HepG2 (cell line): ENCODE measurements around the gene DSTYK. TPM values are rescaled to one million over a fixed set of nuclear protein-coding genes. Genes with fewer than 3 reads are reported as not detected.

ENCODE experiments used
- ATAC-seq: fragments of 200-7000 bp; cut with Tn5 transposase; 3 replicates; pipeline ENCODE4 v1.9.1; 2020; ENCODE audit warnings: mild to moderate bottlenecking, moderate library complexity
- BruUV-seq: library from RNA; stranded (reverse); fragments of 400-500 nt; replicated peaks from 2 replicates; lab custom pipeline; 2021; lab: Mats Ljungman, UMichigan
- CTCF ChIA-PET: fragments of 300-600 bp; formaldehyde crosslinking; extraction: SDS; loops from one replicate; lab custom pipeline; 2021; ENCODE audit warnings: low total read pairs, inconsistent platforms, low intra/inter-chr PET ratio; lab: Yijun Ruan, JAX
- POLR2A ChIA-PET: fragments of 350-600 bp; sonication (Branson Sonifier 250); formaldehyde crosslinking; loops from one replicate; lab custom pipeline; 2020; ENCODE audit warnings: antibody characterized with exemption, inconsistent platforms; lab: Yijun Ruan, JAX
- DNase-seq: peaks from one replicate; pipeline ENCODE4 v3.0.0-alpha.2; 2015; ENCODE audit warnings: low spot score
- FAIRE-seq: peaks from 3 replicates; lab custom pipeline; 2011; peaks lifted over from hg19 to GRCh38; lab: Jason Lieb, UNC
- H2AFZ ChIP-seq: one replicate; pipeline ENCODE4 v1.6.1; 2011; ENCODE audit warnings: low read length, inconsistent platforms
- H3K27ac ChIP-seq: fragments of 300-600 bp; 3 replicates; pipeline ENCODE4 v1.8.0; 2011; ENCODE audit warnings: mixed run types, mild to moderate bottlenecking, mixed read lengths, low read length, inconsistent platforms; ENCODE audit not compliant: insufficient read depth; ENCODE audit errors: extremely low read length
- H3K27me3 ChIP-seq, 2 experiments: fragments of 200-600 bp in 1 of 2; 2 replicates in 1 of 2; 3 replicates in 1 of 2; pipeline versions ENCODE4 v1.6.0 to v1.8.0; 2011; ENCODE audit warnings: low read length in 2 of 2, mild to moderate bottlenecking in 2 of 2, moderate library complexity in 2 of 2, inconsistent platforms in 1 of 2; ENCODE audit not compliant: insufficient read depth in 2 of 2, control insufficient read depth in 1 of 2
- H3K36me3 ChIP-seq, 2 experiments: fragments of 200-600 bp in 1 of 2; replicated peaks in 1 of 2; 2 replicates in 1 of 2; 3 replicates in 1 of 2; pipeline versions ENCODE4 v1.5.1 to v1.8.0; 2011; ENCODE audit warnings: low read length in 2 of 2, inconsistent platforms in 1 of 2; ENCODE audit not compliant: insufficient read depth in 2 of 2, control insufficient read depth in 1 of 2
- H3K4me1 ChIP-seq: 2 replicates; pipeline ENCODE4 v1.5.1; 2012; ENCODE audit warnings: low read length, inconsistent platforms; ENCODE audit not compliant: insufficient read depth
- H3K4me2 ChIP-seq: 2 replicates; pipeline ENCODE4 v1.6.0; 2011; ENCODE audit warnings: low read depth, low read length, inconsistent platforms
- H3K4me3 ChIP-seq, 3 experiments: fragments of 200-600 bp in 1 of 3; sonication (generic), shearing (Covaris generic) in 1 of 3; replicated peaks in 1 of 3; 2 replicates each; pipeline ENCODE4 v1.5.1; 2011 to 2016; ENCODE audit warnings: low read length in 3 of 3, inconsistent platforms in 2 of 3, low read depth in 2 of 3, mild to moderate bottlenecking in 2 of 3, control low read depth in 1 of 3, mixed read lengths in 1 of 3; ENCODE audit not compliant: insufficient read depth in 1 of 3
- H3K79me2 ChIP-seq: one replicate; pipeline ENCODE4 v1.6.1; 2011; ENCODE audit warnings: low read length, inconsistent platforms; ENCODE audit not compliant: insufficient read depth
- H3K9ac ChIP-seq: 2 replicates; pipeline ENCODE4 v1.6.0; 2011; ENCODE audit warnings: mild to moderate bottlenecking, low read depth, low read length, inconsistent platforms; ENCODE audit not compliant: insufficient read depth
- H3K9me3 ChIP-seq: 2 replicates; pipeline ENCODE4 v1.5.1; 2012; ENCODE audit warnings: mild to moderate bottlenecking, low read length
- H4K20me1 ChIP-seq: 2 replicates; pipeline ENCODE4 v1.6.0; 2011; ENCODE audit warnings: inconsistent platforms, mild to moderate bottlenecking, low read length, moderate library complexity; ENCODE audit not compliant: insufficient read depth
- BRCA1 ChIP-seq: sonication (generic); formaldehyde crosslinking; IDR thresholded peaks from 2 replicates; pipeline ENCODE4 v1.4.0; 2020; ENCODE audit warnings: missing genetic modification reagents
- GABPB1 ChIP-seq: IDR thresholded peaks from 2 replicates; pipeline ENCODE4 v1.6.1; 2016; ENCODE audit warnings: mild to moderate bottlenecking, missing genetic modification reagents, moderate library complexity, missing compliant biosample characterization
- HNF4G ChIP-seq, 2 experiments: sonication (generic) in 1 of 2; formaldehyde crosslinking in 1 of 2; IDR thresholded peaks; 2 replicates each; pipeline versions ENCODE4 v1.4.0 to v1.6.1; 2011 to 2020; ENCODE audit warnings: borderline replicate concordance in 2 of 2, low read depth in 2 of 2, mild to moderate bottlenecking in 2 of 2, low read length in 1 of 2, missing genetic modification reagents in 1 of 2, moderate library complexity in 1 of 2
- HOXA5 ChIP-seq: sonication (generic); formaldehyde crosslinking; IDR thresholded peaks from 2 replicates; pipeline ENCODE4 v1.4.0; 2020; ENCODE audit warnings: missing genetic modification reagents
- HOXD1 ChIP-seq: sonication (generic); formaldehyde crosslinking; IDR thresholded peaks from 2 replicates; pipeline ENCODE4 v1.5.0; 2020; ENCODE audit warnings: missing genetic modification reagents
- JDP2 ChIP-seq: sonication (generic); formaldehyde crosslinking; IDR thresholded peaks from 2 replicates; pipeline ENCODE4 v1.8.1; 2022; ENCODE audit warnings: missing genetic modification reagents, borderline replicate concordance
- MAF1 ChIP-seq: sonication (generic); formaldehyde crosslinking; IDR thresholded peaks from 2 replicates; pipeline ENCODE4 v1.5.0; 2020; ENCODE audit warnings: missing genetic modification reagents, borderline replicate concordance
- MXD1 ChIP-seq: sonication (generic); formaldehyde crosslinking; IDR thresholded peaks from 2 replicates; pipeline ENCODE4 v1.4.0; 2020; ENCODE audit warnings: mild to moderate bottlenecking, missing genetic modification reagents
- MYC ChIP-seq: sonication (generic); formaldehyde crosslinking; IDR thresholded peaks from 2 replicates; pipeline ENCODE4 v1.9.0; 2021; ENCODE audit warnings: missing genetic modification reagents, borderline replicate concordance
- NR0B2 ChIP-seq: sonication (generic); formaldehyde crosslinking; IDR thresholded peaks from 2 replicates; pipeline ENCODE4 v1.4.0; 2020; ENCODE audit warnings: mild to moderate bottlenecking, missing genetic modification reagents
- TFAP4 ChIP-seq: sonication (generic); IDR thresholded peaks from 2 replicates; pipeline ENCODE4 v1.6.1; 2016; ENCODE audit warnings: low read depth, borderline replicate concordance
- TIGD3 ChIP-seq: sonication (generic); formaldehyde crosslinking; IDR thresholded peaks from 2 replicates; pipeline ENCODE4 v1.5.1; 2020; ENCODE audit warnings: mild to moderate bottlenecking, missing genetic modification reagents, borderline replicate concordance
- ZFP1 ChIP-seq: IDR thresholded peaks from 2 replicates; pipeline ENCODE4 v1.6.1; 2016
- ZMYM3 ChIP-seq: sonication (generic); formaldehyde crosslinking; IDR thresholded peaks from 2 replicates; pipeline ENCODE4 v1.5.1; 2020; ENCODE audit warnings: mild to moderate bottlenecking, missing genetic modification reagents
- ZNF205 ChIP-seq: IDR thresholded peaks from 2 replicates; pipeline ENCODE4 v1.6.1; 2018; ENCODE audit warnings: missing biosample characterization, missing genetic modification reagents
- WGBS: methylation state at CpG from one replicate; pipeline ENCODE4 v1.1.6; 2017; ENCODE audit warnings: low lambda C conversion rate; 5-methylcytosine and 5-hydroxymethylcytosine counted together
- in situ Hi-C: cut with HindIII; loops from 2 replicates; pipeline ENCODE4 v1.10.0; 2017; ENCODE audit warnings: low pct_unique_long_range_greater_than_20kb; ENCODE audit not compliant: extremely low pct_ligation_motif_present
- intact Hi-C: fragments of 100-400 bp; cut with micrococcal nuclease; formaldehyde crosslinking; loops from one replicate; pipeline ENCODE4 v1.10.0; 2022; ENCODE audit not compliant: unreplicated experiment
- polyA plus RNA-seq, 8 experiments: library from polyadenylated mRNA; depleted of rRNA in 3 of 8; stranded (reverse) in 7 of 8; unstranded in 1 of 8; fragments of >200 nt; fragmentation: Illumina TruSeq in 4 of 8; extraction: Trizol in 4 of 8; gene quantifications; 2 replicates each; pipeline versions ENCODE4 v1.2.1 to v1.2.3, GENCODE V29; 2011 to 2016; ENCODE audit warnings: low read depth in 4 of 8, missing spikeins in 1 of 8, mixed read lengths in 1 of 8; ENCODE audit not compliant: insufficient read depth in 1 of 8
- total RNA-seq, 5 experiments: library from RNA; depleted of rRNA; stranded (reverse); fragments of >200 nt; fragmentation: Illumina TruSeq; extraction: Trizol; gene quantifications; 2 replicates each; pipeline ENCODE4 v1.2.3, GENCODE V29; 2016; ENCODE audit warnings: low read depth in 1 of 5
- TF ChIP-seq, protein P1 (sequence below): sonication (generic); formaldehyde crosslinking; IDR thresholded peaks from 2 replicates; pipeline ENCODE4 v1.4.0; 2020; ENCODE audit warnings: mild to moderate bottlenecking, low read depth, missing genetic modification reagents

DSTYK gene
- total and polyA plus RNA-seq, 2 of the 13 experiments (the other 11 are each of a cell fraction or from before 2014, with no cell fraction given) = 2.6 to 4.8 TPM

DNA sequence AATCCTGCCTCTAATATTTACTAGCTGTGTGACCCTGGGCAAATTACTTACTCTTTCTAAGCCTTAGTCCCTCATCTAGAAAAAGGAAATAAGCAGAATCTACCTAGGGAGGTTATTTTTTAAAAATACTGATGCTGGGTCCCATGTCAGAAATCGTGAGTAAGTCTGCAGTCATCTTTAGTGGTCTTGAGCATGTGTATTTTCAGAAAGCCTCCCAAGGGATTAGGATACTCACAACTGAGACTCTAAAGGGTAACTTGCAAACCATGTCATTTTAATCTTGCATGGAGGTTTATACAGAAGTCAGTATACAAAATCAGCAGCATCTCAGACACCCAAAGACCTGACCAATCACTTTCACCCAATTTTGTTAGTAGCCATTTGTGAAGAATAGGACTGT, 43.2 kb downstream of the DSTYK start:
- FAIRE-seq (no peak), DNase-seq (no peak), ATAC-seq (no peak)
- intact Hi-C loops = no loop called here
- H2AFZ ChIP-seq = no peak overlapping the region
- H3K27me3 ChIP-seq = no peaks in the 10 kb centered on the region
- no peaks in the 10 kb centered on the region for H3K79me2 ChIP-seq
- ChIA-PET POLR2A (no interaction called here), CTCF (no interaction called here)
- no peaks in the 10 kb centered on the region for H4K20me1 ChIP-seq
- no peak overlapping the region for H3K27ac ChIP-seq
- no peaks in the 10 kb centered on the region for H3K9me3 ChIP-seq
- no peaks in the 10 kb centered on the region for H3K4me1 ChIP-seq
- 96% methylated on average over 1 of the region's 1 CpG for WGBS
- H3K4me3 ChIP-seq = no peak overlapping the region
- H3K4me2 ChIP-seq = no peak overlapping the region
- in situ Hi-C loops = no loop called here
- BruUV-seq = no TSS peak
- no peak overlapping the region for H3K9ac ChIP-seq
- TF ChIP-seq MXD1 (CRISPR knock-in tag) (no peak), JDP2 (no peak), ZNF205 (CRISPR knock-in tag) (no peak), NR0B2 (CRISPR knock-in tag) (no peak), TIGD3 (CRISPR knock-in tag) (no peak), HOXA5 (CRISPR knock-in tag) (no peak), MAF1 (CRISPR knock-in tag) (no peak), HNF4G (IDR thresholded peaks at IDR 0.05; ENCODE audit: borderline replicate concordance, low read depth, low read length) (no peak), HNF4G (CRISPR knock-in tag; IDR thresholded peaks at IDR 0.05; ENCODE audit: borderline replicate concordance, low read depth) (no peak), BRCA1 (CRISPR knock-in tag) (no peak), MYC (CRISPR knock-in tag) (no peak), TFAP4 (no peak), HOXD1 (CRISPR knock-in tag) (no peak), ZFP1 (no peak), GABPB1 (CRISPR knock-in tag) (no peak), ZMYM3 (CRISPR knock-in tag) (no peak)
- TF ChIP-seq, protein P1, sequence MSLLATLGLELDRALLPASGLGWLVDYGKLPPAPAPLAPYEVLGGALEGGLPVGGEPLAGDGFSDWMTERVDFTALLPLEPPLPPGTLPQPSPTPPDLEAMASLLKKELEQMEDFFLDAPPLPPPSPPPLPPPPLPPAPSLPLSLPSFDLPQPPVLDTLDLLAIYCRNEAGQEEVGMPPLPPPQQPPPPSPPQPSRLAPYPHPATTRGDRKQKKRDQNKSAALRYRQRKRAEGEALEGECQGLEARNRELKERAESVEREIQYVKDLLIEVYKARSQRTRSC (CRISPR knock-in tag) = no peak
- H3K36me3 ChIP-seq = peaks cover 9 to 30% of the 10 kb centered on the region in 2 experiments; a peak in 4 of 5 replicates
